ENCODE results near the gene DMD. TPM values are rescaled to one million over a fixed set of nuclear protein-coding genes. Genes with fewer than 3 reads are reported as not detected.
A peak's percentile ranks its signal among the peaks of the same experiment; 100 is the strongest.

Gene DMD
- polyA plus RNA-seq, 1 donor from 2014 or later = 3.1 TPM

- no peaks in the 10 kb centered on the region for H3K27me3 Mint-ChIP-seq
- peaks cover 0 to 3% (median 0%) of the 10 kb centered on the region in 3 donors for H3K9me3 Mint-ChIP-seq
- no peak overlapping the region for H3K27ac Mint-ChIP-seq
- no peak overlapping the region for H3K4me3 Mint-ChIP-seq
- H3K4me1 Mint-ChIP-seq = no peaks in the 10 kb centered on the region
- no peaks in the 10 kb centered on the region for H3K36me3 Mint-ChIP-seq
Observed at GRCh38 chrX:31546126-31546525, 1665.2 kb downstream of the DMD start.

GRCh38 chrX:31545726-31546125 lies 1665.6 kb downstream of the DMD start:
- Mint-ChIP-seq H3K4me3 (no peak overlapping the region), H3K36me3 (no peaks in the 10 kb centered on the region), H3K9me3 (peaks cover 0 to 3% (median 0%) of the 10 kb centered on the region in 3 donors), H3K4me1 (no peaks in the 10 kb centered on the region), H3K27me3 (no peaks in the 10 kb centered on the region), H3K27ac (no peak overlapping the region)

GRCh38 chrX:31545191-31545590 lies 1666.2 kb downstream of the DMD start:
- Mint-ChIP-seq H3K27ac (no peak overlapping the region), H3K36me3 (no peaks in the 10 kb centered on the region), H3K4me1 (no peaks in the 10 kb centered on the region), H3K9me3 (peaks cover 0 to 3% (median 0%) of the 10 kb centered on the region in 3 donors), H3K27me3 (no peaks in the 10 kb centered on the region), H3K4me3 (no peak overlapping the region)

GRCh38 chrX:31543634-31544033 lies 1667.7 kb downstream of the DMD start:
- Mint-ChIP-seq H3K27me3 (no peaks in the 10 kb centered on the region), H3K4me1 (no peaks in the 10 kb centered on the region), H3K4me3 (no peak overlapping the region), H3K9me3 (peaks cover 0 to 3% (median 3%) of the 10 kb centered on the region in 3 donors), H3K27ac (no peak overlapping the region), H3K36me3 (no peaks in the 10 kb centered on the region)

DNA sequence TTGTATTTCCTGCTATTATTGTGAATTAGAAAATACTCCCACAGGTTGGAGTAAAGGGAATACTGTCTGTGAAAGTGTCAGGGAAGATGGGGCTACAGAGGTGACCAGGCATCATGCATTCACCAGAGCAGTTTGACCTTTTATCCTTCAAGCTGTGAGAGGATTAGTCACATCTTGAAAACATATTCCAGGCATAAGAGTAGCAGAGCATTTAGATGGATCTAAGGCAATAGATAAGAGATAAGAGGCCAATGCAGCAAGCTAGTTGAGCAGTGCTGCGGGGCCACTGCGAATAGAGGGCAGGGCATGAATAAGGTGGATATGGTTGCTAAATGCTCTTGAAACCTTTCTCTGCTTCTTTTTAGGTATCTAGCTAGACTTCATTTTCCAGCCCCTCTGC lies 1668.8 kb downstream of the DMD start:
- H3K4me3 Mint-ChIP-seq = no peak overlapping the region
- no peak overlapping the region for H3K27ac Mint-ChIP-seq
- H3K4me1 Mint-ChIP-seq = no peaks in the 10 kb centered on the region
- H3K27me3 Mint-ChIP-seq = no peaks in the 10 kb centered on the region
- H3K9me3 Mint-ChIP-seq = peaks cover 2 to 3% (median 3%) of the 10 kb centered on the region in 3 donors
- no peaks in the 10 kb centered on the region for H3K36me3 Mint-ChIP-seq

DNA sequence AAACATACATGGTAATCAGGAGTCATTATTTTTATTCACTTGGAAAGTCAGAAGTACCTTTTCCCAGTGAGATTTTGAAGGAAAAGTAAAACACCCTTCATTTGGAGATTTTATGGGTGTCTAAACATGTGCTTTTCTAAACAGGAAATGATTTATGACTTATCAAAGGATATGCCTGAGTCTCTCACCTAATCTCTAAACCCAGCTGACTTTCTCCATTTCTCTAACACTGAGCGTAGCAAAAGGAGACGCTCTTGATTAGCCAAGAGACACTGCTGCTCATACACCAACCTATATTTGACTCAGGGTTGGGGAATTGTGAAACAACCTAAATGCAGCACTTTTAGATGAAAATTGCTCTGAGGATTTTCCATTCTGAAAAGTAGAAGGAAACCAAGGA lies 1671.0 kb downstream of the DMD start:
- H3K36me3 Mint-ChIP-seq = no peaks in the 10 kb centered on the region
- H3K4me1 Mint-ChIP-seq = no peaks in the 10 kb centered on the region
- no peaks in the 10 kb centered on the region for H3K27me3 Mint-ChIP-seq
- no peak overlapping the region for H3K27ac Mint-ChIP-seq
- no peak overlapping the region for H3K4me3 Mint-ChIP-seq
- peaks cover 3 to 4% (median 3%) of the 10 kb centered on the region in 3 donors for H3K9me3 Mint-ChIP-seq

- H3K4me3 Mint-ChIP-seq = peak overlapping the region in 1 of 4 donors; percentile 6
- H3K27ac Mint-ChIP-seq = no peak overlapping the region
- H3K9me3 Mint-ChIP-seq = peaks cover 0 to 3% (median 2%) of the 10 kb centered on the region in 3 donors
- H3K36me3 Mint-ChIP-seq = no peaks in the 10 kb centered on the region
- H3K27me3 Mint-ChIP-seq = no peaks in the 10 kb centered on the region
- H3K4me1 Mint-ChIP-seq = no peaks in the 10 kb centered on the region
Observed at GRCh38 chrX:31527455-31528126, 1683.8 kb downstream of the DMD start.

DNA sequence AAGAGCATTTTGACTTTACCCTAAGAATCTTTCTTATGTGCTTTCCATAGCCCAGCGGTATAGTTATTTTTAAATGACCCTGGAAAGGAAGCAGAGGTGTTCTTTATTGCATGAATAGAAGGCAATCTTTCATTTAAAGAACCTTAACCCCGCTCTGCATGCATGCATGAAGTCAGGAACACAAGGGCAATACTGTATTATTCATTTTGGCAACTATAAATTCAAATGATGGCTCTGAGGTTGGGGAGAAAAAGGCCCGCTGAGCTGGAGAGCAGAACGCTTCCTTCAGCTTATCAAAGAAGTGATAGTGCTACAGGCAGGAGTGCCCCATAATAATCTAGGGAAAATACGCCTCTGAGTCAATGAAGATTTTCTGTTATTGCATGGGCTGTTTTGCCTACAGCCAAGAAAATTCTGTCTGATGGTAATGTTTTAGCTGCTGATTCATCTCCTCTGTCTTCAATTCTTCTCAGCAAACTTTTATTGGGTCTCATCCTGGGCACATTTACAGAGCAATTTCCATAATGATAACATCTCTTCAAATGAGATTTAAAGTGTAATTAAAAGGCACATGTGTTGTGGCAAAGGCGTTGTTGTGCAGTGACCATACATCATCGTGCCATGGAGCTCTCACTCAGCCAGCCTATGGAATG lies 1687.3 kb downstream of the DMD start:
- Mint-ChIP-seq H3K9me3 (no peaks in the 10 kb centered on the region), H3K27me3 (no peaks in the 10 kb centered on the region), H3K27ac (no peak overlapping the region), H3K4me3 (no peak overlapping the region), H3K4me1 (no peaks in the 10 kb centered on the region), H3K36me3 (no peaks in the 10 kb centered on the region)

DNA sequence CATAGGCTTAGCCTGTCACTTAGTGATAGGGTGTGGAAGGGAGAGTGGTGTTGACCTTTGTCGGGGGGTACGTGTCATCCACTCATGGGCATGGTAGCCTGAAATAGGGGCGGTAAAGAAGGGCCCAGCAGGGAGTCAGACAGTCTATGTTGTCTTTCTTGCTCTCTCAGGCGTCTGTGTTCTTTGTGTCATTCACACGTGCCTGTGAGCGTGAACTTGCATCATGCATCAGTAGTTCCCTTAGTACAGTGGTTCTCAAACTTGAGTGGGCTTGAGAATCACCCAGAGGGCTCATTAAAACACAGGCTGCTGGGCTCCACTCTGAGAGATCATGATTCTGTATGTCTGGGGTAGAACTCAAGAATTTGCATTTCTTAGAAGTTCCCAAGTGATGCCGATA lies 1688.6 kb downstream of the DMD start:
- Mint-ChIP-seq H3K9me3 (no peaks in the 10 kb centered on the region), H3K27ac (no peak overlapping the region), H3K36me3 (no peaks in the 10 kb centered on the region), H3K27me3 (no peaks in the 10 kb centered on the region), H3K4me1 (no peaks in the 10 kb centered on the region), H3K4me3 (no peak overlapping the region)

GRCh38 chrX:31521941-31522340 lies 1689.4 kb downstream of the DMD start:
- Mint-ChIP-seq H3K4me3 (no peak overlapping the region), H3K9me3 (peaks cover 0 to under 1% (median 0%) of the 10 kb centered on the region in 3 donors), H3K36me3 (no peaks in the 10 kb centered on the region)

DNA sequence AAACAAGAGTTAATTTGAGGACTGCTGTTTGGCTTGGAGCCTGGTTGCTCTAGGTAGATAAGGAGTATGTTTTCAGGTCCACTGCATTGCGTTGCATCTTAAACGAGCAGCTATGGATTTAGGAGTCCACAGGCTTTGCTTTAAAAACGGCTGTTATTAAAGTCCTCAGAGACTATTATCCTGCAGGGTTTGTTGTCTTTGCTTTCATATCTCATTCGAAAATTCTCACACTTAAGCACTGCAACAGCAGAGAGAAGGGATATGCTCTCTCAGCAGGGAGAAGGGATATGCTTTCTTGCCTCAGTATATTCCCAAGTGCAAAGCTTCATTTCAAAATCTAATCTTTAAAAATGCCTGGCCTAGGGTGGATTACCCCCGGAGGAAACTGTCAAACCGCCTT lies 1694.8 kb downstream of the DMD start:
- Mint-ChIP-seq H3K27ac (peak overlapping the region in 1 of 3 donors; percentile 17), H3K27me3 (no peaks in the 10 kb centered on the region), H3K36me3 (no peaks in the 10 kb centered on the region), H3K4me1 (no peaks in the 10 kb centered on the region), H3K9me3 (peaks cover 0 to 2% (median 2%) of the 10 kb centered on the region in 3 donors), H3K4me3 (no peak overlapping the region)

More at GRCh38 chrX:31521941-31522340, 1689.4 kb downstream of the DMD start:
- H3K27ac Mint-ChIP-seq = no peak overlapping the region
- H3K27me3 Mint-ChIP-seq = no peaks in the 10 kb centered on the region
- no peaks in the 10 kb centered on the region for H3K4me1 Mint-ChIP-seq

GRCh38 chrX:31508338-31508737 lies 1703.0 kb downstream of the DMD start:
- Mint-ChIP-seq H3K9me3 (peaks cover 0 to 4% (median 0%) of the 10 kb centered on the region in 3 donors), H3K27ac (no peak overlapping the region), H3K27me3 (no peaks in the 10 kb centered on the region), H3K36me3 (no peaks in the 10 kb centered on the region), H3K4me3 (no peak overlapping the region), H3K4me1 (no peaks in the 10 kb centered on the region)

GRCh38 chrX:31506928-31507327 lies 1704.4 kb downstream of the DMD start:
- H3K4me1 Mint-ChIP-seq = no peaks in the 10 kb centered on the region
- no peak overlapping the region for H3K27ac Mint-ChIP-seq
- H3K36me3 Mint-ChIP-seq = no peaks in the 10 kb centered on the region
- peaks cover 0 to 3% (median 0%) of the 10 kb centered on the region in 3 donors for H3K9me3 Mint-ChIP-seq
- no peak overlapping the region for H3K4me3 Mint-ChIP-seq
- no peaks in the 10 kb centered on the region for H3K27me3 Mint-ChIP-seq

DNA sequence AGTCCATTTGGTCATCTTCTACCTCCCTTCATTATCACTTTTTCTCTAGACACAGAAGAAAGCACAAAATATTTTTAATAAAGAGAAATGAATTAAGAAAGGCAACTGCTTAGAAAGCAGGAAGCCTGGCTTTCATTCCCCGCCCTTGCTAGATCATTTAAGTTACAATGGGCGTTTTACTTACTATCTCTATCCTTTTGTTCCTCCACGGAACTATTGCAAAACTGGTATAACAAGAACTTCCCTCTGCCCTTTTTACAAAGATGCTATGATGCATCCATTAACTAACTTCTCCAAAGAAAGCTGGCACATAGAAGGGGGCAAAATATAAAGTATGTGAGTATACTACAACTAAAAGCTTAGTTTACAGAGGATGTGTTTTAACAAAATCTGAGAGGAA lies 1705.0 kb downstream of the DMD start:
- H3K9me3 Mint-ChIP-seq = peaks cover 0 to 3% (median 0%) of the 10 kb centered on the region in 3 donors
- H3K4me1 Mint-ChIP-seq = no peaks in the 10 kb centered on the region
- H3K4me3 Mint-ChIP-seq = no peak overlapping the region
- no peaks in the 10 kb centered on the region for H3K36me3 Mint-ChIP-seq
- H3K27me3 Mint-ChIP-seq = no peaks in the 10 kb centered on the region
- no peak overlapping the region for H3K27ac Mint-ChIP-seq

GRCh38 chrX:31500921-31501320 lies 1710.4 kb downstream of the DMD start:
- H3K27me3 Mint-ChIP-seq = no peaks in the 10 kb centered on the region
- peaks cover 0 to 1% (median 0%) of the 10 kb centered on the region in 3 donors for H3K4me1 Mint-ChIP-seq
- no peaks in the 10 kb centered on the region for H3K9me3 Mint-ChIP-seq

DNA sequence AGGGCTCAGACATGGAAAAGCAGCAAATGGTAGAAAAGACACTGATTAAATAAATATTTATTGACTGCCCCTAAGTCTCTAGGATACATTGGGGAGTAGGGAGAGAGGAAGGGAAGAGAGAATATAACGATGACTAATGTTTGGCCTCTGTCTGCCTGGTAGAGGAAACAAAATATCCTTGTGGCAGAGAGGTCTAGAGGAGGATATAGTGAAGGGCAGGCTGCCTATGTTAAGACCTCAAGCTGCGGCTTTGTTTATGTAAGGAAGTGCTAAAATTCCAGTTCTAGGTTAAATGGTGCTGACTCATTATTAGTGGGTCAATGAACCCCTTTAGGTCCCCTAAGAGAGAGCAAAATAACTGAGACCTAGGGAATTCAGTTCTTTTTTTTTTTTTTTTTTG lies 1712.2 kb downstream of the DMD start:
- Mint-ChIP-seq H3K36me3 (peaks cover 3% of the 10 kb centered on the region), H3K9me3 (no peaks in the 10 kb centered on the region), H3K4me3 (no peak overlapping the region), H3K27ac (no peak overlapping the region), H3K4me1 (peaks cover 0 to 1% (median 0%) of the 10 kb centered on the region in 3 donors), H3K27me3 (no peaks in the 10 kb centered on the region)

More at GRCh38 chrX:31500921-31501320, 1710.4 kb downstream of the DMD start:
- H3K36me3 Mint-ChIP-seq = no peaks in the 10 kb centered on the region
- H3K4me3 Mint-ChIP-seq = no peak overlapping the region
- H3K27ac Mint-ChIP-seq = no peak overlapping the region
